Renal cortical epithelial cell (primary cell): ENCODE results near the gene HAO2. TPM values are rescaled to one million over a fixed set of nuclear protein-coding genes. Genes with fewer than 3 reads are reported as not detected.
A peak's percentile ranks its signal among the peaks of the same experiment; 100 is the strongest.
"Not testable (repeated sequence)": the region's sequence is repeated elsewhere in the genome, so short reads cannot be mapped to it uniquely, and the experiment has no call there.

Experiments
- DNase-seq: peaks from one replicate; pipeline ENCODE4 v3.0.0-alpha.2; 2011; ENCODE audit warnings: low read depth
- total RNA-seq: library from RNA; depleted of rRNA; stranded (reverse); fragments of >200 nt; gene quantifications from 2 replicates; pipeline ENCODE4 v1.2.3, GENCODE V29; 2014

HAO2 gene
- total RNA-seq, result not detected in 2 replicates

DNA sequence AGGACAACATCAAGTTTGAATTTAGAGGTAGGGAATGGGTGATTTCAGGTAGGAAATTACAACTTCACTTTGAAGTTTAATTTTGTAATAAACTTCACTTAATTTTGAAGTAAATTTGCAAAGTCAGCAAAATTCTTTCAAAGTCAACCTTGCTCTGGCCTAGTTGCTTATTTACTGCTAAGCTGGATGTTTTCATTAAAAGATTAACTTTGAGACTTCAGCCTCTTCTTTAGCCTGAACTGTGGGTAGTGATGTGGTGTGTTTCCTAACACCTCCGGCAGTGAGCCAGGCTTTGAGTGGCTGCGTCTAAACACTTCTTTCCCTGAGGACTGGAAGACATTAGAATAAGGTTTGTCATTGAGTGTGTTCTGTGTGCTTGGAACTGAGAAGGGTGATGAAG is at the start of gene HAO2:
Gene HAO2 (plus strand): TSS at position 232 of the 400 bp plus-strand sequence. CDS start 12,301 bp downstream, outside the sequence.
- peak; percentile 76 for DNase-seq

GRCh38 chr1:119320100-119320499 is 48.5 kb upstream of the HAO2 start:
- no peak for DNase-seq

- no peak for DNase-seq
Observed at GRCh38 chr1:119321666-119322419, 46.7 kb upstream of the HAO2 start.

DNA sequence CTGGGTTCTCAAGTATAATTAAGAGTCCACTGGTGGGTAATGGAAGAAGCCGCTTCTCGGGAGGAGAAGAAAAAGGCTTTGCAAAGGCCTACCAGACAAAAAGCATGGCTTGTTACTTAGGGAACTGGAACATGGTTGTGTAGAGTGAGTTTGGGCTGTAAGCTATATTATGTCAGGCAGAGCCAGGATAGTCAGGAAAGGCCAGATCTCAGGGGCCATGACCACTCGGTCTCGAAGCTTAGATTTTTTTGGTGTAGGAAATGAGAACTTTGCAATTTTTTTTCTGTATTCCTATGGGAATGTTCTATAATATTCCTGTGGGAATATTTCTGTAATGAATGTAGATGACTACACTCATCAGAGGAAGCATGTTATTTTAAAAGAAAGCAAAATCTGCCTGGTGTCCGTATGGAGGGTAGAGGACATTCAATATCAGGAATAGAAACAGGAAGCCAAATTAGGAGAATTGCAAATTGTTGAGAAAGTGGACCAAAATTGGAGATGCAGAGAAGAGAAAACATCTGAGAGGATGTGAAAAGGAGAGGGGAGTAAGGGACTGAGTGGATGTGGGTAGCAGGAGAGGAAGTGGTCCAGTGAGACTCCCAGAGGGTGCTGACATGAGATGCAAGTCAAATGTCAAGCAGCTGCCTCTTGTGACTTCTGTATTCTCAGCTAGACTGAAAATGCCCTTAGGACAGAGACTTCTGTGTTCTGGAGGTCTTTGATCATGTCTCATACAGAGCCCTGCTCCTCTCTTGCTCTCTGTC is 45.2 kb upstream of the HAO2 start:
- DNase-seq, result no peak

DNA sequence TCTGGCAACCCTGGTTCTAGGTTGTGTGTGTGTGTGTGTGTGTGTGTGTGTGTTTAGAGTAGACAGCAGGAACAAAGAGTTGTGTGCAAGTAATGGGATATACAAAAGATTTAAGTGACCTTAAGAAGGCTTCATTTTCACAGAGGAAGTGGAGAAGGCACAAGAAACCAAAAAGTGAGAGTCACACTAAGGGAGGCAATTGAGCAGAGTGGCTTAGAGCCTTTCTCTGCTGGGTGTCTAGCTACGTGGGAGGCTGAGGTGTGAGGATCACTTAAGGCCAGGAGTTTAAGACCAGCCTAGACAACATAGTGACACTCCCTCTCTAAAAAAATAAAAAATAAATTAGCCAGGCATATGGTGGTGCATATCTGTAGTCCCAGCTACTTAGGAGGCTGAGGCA is 44.4 kb upstream of the HAO2 start:
- DNase-seq, result no peak

DNA sequence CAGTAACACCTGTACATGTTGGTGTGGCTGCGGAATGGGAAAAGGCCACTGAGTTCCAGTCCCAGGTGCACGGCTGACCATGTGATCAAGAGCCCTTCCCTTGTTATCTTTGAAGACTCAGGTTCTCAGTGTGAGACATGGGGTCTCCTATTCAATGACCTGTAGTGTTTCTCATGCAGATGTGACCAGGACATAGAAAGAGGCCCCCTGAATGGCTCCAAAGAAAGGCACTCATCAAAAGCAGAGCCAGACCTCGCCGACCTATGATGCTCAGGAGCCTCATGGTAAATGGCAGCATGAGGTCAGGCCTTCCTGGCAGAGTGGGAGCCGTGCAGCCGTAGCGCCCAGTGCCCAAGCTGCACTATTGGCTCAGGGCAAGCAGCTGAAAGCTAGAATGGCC is 42.3 kb upstream of the HAO2 start:
- DNase-seq, result no peak

DNA sequence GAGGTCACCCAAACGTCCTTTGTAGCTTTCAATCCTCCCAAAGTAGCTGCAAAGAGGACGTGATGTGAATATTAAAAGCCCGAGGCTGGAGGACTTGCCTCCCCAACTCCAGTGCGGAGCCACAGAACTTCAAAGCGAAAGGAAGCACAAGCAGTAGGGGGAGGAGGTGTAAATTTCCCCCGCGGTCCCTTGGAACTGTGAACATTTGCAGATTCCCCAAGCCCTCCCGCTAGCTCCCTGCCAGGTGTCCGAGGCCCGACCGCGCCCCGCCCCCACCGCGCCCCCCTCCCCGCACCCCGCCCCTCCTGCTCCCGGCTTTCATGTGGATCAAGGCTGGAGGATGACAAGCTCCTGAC is 41.5 kb upstream of the HAO2 start:
- DNase-seq, result peak; percentile 7

- peak; percentile 38 for DNase-seq
Observed at GRCh38 chr1:119327450-119328155, 41.0 kb upstream of the HAO2 start.

DNA sequence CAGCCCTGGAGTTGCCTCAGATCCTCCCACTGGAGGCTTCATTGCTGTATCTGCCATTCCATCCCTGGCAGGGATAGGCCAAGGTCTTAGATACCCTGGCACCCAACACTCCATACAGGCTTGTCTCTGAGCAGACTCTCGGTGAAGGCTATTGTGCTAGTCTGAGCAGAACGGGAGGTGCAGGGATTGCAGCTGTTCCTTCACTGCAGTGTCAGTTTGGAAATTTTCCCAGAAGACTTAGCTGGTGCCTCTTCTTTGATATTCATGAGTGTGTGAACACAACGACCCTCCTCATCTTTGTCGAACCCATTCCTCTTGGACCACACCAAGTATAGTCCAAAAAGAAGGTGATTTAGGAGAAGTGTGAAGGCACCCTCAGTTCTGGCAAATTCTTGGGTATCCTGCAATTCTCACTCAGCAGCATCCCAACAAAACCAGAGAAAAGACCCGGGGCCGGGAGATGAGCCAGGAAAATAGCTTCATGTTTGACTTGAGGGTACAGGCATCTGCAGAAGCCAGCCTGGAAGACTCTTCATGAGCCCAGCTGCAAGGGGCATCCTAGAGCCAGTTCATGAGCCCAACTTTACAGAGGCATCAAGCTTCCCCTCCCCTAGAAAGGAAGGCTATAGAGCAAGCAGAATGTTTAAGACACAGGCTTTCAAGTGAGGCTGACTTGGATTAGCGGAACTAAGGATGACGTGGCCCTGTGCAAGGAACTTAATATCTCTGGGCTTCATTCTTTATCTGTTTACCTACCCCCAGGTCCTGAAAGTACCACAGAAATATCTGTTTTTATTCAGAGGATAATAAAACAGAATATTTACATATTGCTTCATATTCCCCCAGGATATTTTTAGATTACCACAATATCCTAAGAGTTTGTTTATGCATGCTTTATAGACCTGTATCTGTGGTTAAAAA is 38.8 kb upstream of the HAO2 start:
- no peak for DNase-seq

DNA sequence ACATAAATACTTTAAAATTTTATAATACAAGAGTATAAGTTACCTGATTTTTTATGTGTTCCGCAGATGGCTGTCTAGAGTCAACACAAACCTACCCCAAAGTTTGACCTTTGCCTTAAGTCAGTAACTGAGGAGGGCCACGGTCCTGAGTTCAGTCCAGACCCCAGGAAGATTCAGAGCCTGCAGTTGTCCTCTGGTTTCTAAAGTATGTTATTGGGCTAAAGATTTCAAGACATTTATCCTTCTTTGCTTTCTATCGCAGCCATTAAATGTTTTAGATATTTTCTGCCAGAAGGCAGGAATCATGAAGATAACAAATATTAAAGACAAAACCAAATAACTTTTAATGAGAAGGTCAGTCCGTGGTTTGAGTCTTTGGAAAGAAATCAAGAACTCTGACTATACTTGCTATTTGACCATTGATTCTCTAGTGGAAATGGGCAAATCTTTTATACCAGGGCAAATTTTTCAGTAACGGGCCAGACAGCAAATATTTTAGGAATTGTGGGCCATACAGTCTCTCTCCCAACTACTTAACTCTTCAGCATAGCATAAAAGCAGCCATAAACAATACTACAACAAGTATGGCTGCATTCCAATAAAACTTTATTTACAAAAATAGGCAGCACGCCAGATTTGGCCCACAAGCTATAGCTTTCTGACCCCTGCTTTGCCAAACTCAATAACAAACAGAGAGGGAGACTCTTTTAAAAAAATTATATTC is 38.0 kb upstream of the HAO2 start:
- DNase-seq, result no peak

GRCh38 chr1:119331190-119331515 is 37.4 kb upstream of the HAO2 start:
- DNase-seq, result no peak

GRCh38 chr1:119331915-119332314 is 36.7 kb upstream of the HAO2 start:
- DNase-seq, result no peak

GRCh38 chr1:119332622-119333021 is 36.0 kb upstream of the HAO2 start:
- no peak for DNase-seq

GRCh38 chr1:119333163-119333896 is 35.3 kb upstream of the HAO2 start:
- no peak for DNase-seq

GRCh38 chr1:119333897-119334250 is 34.7 kb upstream of the HAO2 start:
- DNase-seq, result not testable (repeated sequence)

- no peak for DNase-seq
Observed at GRCh38 chr1:119336848-119337247, 31.7 kb upstream of the HAO2 start.

DNA sequence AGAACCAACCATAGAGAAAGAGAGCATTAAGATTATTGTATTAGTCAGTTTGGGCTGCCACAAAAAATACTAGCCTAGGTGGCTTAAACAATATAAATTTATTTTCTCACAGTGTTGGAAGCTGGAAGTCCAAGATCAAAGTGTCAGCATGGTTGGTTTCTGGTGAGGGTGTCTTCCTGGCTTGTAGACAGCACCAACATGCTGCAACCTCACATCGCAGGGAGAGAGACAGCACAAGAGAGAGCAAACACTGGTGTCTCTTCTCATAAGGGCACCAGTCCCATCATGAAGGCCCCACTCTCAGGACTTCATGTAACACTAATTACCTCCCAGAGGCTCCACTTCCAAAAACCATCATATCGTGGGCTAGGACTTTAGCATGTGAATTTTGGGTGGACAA is 30.6 kb upstream of the HAO2 start:
- DNase-seq, result no peak

DNA sequence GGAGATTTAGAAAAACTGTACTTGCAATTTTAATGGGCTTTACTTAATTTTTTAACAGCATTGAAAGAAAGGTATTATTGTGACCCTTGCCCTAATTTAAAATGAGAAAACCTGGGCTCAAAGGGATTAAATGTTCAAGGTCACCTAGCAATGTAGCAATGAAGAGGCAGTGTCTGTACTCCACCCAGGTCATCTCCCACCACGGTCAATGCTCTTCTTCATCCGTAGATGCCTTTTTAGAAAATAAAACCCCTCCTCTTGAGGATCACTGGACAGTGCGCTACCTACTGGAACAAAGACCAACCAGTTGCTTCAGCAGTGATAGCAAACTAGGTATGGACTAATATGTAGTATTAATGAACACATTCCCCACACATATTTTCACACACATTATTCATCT is 29.8 kb upstream of the HAO2 start:
- DNase-seq, result no peak

GRCh38 chr1:119340861-119341261 is 27.7 kb upstream of the HAO2 start:
- DNase-seq, result no peak

DNA sequence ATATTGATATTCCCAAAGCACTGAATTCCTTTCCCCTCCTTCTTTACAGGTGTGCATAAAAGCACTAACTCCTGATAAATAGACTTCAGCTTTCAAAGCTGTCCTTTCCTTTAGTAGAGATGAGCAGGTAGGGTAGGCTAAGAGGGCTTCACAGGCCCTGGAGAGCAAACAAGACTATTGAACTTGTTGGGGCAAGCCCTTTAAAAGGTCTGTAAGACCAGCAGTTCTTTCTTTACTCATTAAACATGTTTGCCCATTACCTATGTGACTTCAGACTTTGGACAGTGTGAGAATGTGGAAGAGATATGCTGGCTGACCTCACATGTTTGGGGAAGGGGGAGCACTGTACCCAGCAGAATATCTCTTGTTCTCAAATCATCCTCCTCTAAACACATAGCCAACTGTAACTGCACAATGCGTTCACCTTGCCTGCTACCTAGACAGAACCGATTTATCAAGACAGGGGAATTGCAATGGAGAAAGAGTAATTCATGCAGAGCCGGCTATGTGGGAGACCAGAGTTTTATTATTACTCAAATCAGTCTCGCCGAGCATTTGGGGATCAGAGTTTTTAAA is 27.1 kb upstream of the HAO2 start:
- no peak for DNase-seq
